ENCODE results near the gene SMIM15. TPM values are rescaled to one million over a fixed set of nuclear protein-coding genes. Genes with fewer than 3 reads are reported as not detected.

SMIM15 gene
- polyA plus RNA-seq, 1 donor from 2014 or later: 30.1 TPM

DNA sequence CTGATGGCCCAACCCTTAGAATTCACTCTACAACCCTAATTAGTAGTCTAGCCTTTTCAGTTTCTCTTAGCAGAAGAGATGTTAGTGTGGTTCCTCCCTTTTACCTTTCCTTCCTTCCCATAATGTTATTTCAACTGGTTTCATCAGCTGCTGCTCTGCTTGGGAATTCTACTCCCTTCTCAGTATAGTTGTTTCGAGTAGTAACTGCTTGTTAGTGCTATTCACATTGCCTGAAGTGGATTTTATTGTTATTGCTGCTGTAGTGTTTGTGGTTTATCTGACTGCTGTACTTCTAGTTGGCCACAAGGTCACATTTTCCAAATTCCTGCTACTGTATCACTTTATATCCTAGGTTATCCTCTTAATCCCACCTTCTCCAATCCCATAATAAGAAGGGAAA is 29.7 kb downstream of the SMIM15 start:
- H3K9ac ChIP-seq (ENCODE audit: low read length): no peak overlapping the region
- TF ChIP-seq SMC3 (conservative IDR thresholded peaks at IDR 0.05; ENCODE audit: poor library complexity) (no peak), TAF1 (IDR thresholded peaks at IDR 0.05; ENCODE audit: low read depth) (no peak), RAD21 (conservative IDR thresholded peaks at IDR 0.05) (no peak), POLR2AphosphoS5 (IDR thresholded peaks at IDR 0.05) (no peak), REST (IDR thresholded peaks at IDR 0.05; ENCODE audit: borderline replicate concordance) (no peak), MXI1 (conservative IDR thresholded peaks at IDR 0.05; ENCODE audit: poor library complexity, severe bottlenecking) (no peak), EZH2 (IDR thresholded peaks at IDR 0.05; ENCODE audit: borderline replicate concordance, insufficient read depth, low read length, poor library complexity, severe bottlenecking) (no peak)
- no peak overlapping the region for H3K4me2 ChIP-seq (ENCODE audit: low read length)
- H3K36me3 ChIP-seq (ENCODE audit: insufficient read depth, low read length): no peaks in the 10 kb centered on the region
- no peaks in the 10 kb centered on the region for H4K20me1 ChIP-seq (ENCODE audit: insufficient read depth)
- H3K27me3 ChIP-seq (ENCODE audit: insufficient read depth, low read depth, low read length): no peaks in the 10 kb centered on the region
- H3K79me2 ChIP-seq (replicated peaks; ENCODE audit: insufficient read depth, low read length): no peaks in the 10 kb centered on the region
- no peaks in the 10 kb centered on the region for H3K9me3 ChIP-seq (ENCODE audit: low read length)
- no peaks in the 10 kb centered on the region for H3K9me2 ChIP-seq (ENCODE audit: insufficient read depth, low read length)
- no peak overlapping the region for H2AFZ ChIP-seq (ENCODE audit: low read depth, low read length)
- H3F3A ChIP-seq (ENCODE audit: insufficient read depth, low read length, poor library complexity, severe bottlenecking): no peaks in the 10 kb centered on the region
- no peak overlapping the region for H3K4me3 ChIP-seq (ENCODE audit: low read length)
- H3K27ac ChIP-seq (ENCODE audit: low read length): no peak overlapping the region

DNA sequence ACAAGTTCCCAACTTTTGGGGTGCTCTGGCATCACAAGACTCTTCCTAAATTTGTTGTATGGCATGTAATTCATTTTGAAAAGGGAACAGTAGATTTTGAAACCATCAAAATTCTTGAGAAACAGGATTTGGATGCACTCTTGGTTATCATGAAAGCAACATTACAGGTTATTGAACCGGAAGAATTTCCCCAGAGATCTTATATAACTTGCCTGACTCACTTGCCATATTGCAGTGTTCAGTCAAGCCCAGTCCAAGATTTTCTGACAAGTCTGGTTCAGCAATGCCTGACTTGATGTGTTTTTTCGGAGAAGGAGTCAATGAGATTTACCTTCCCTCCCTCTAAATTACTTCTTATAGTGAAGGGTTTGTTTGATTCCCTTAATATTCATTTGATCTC is 32.0 kb downstream of the SMIM15 start:
- no peak overlapping the region for H3K27ac ChIP-seq (ENCODE audit: low read length)
- no peaks in the 10 kb centered on the region for H3K79me2 ChIP-seq (replicated peaks; ENCODE audit: insufficient read depth, low read length)
- H3K9me2 ChIP-seq (ENCODE audit: insufficient read depth, low read length): no peaks in the 10 kb centered on the region
- H3K4me3 ChIP-seq (ENCODE audit: low read length): no peak overlapping the region
- H3K4me2 ChIP-seq (ENCODE audit: low read length): no peak overlapping the region
- no peaks in the 10 kb centered on the region for H3K36me3 ChIP-seq (ENCODE audit: insufficient read depth, low read length)
- no peaks in the 10 kb centered on the region for H3F3A ChIP-seq (ENCODE audit: insufficient read depth, low read length, poor library complexity, severe bottlenecking)
- H3K9ac ChIP-seq (ENCODE audit: low read length): no peak overlapping the region
- H3K9me3 ChIP-seq (ENCODE audit: low read length): no peaks in the 10 kb centered on the region
- TF ChIP-seq TAF1 (IDR thresholded peaks at IDR 0.05; ENCODE audit: low read depth): no peak
- TF ChIP-seq REST (IDR thresholded peaks at IDR 0.05; ENCODE audit: borderline replicate concordance): no peak
- TF ChIP-seq MXI1 (conservative IDR thresholded peaks at IDR 0.05; ENCODE audit: poor library complexity, severe bottlenecking): no peak
- TF ChIP-seq EZH2 (IDR thresholded peaks at IDR 0.05; ENCODE audit: borderline replicate concordance, insufficient read depth, low read length, poor library complexity, severe bottlenecking): no peak
- no peak for TF ChIP-seq SMC3 (conservative IDR thresholded peaks at IDR 0.05; ENCODE audit: poor library complexity)
- no peak for TF ChIP-seq POLR2AphosphoS5 (IDR thresholded peaks at IDR 0.05)
- TF ChIP-seq RAD21 (conservative IDR thresholded peaks at IDR 0.05): no peak
- TF ChIP-seq EP300 (conservative IDR thresholded peaks at IDR 0.05; ENCODE audit: poor library complexity, severe bottlenecking): no peak
- no peak for TF ChIP-seq CTCF (IDR thresholded peaks at IDR 0.05; ENCODE audit: poor library complexity, severe bottlenecking)
- H3K27me3 ChIP-seq (ENCODE audit: insufficient read depth, low read depth, low read length): no peaks in the 10 kb centered on the region
- no peak overlapping the region for H2AFZ ChIP-seq (ENCODE audit: low read depth, low read length)
- H4K20me1 ChIP-seq (ENCODE audit: insufficient read depth): no peaks in the 10 kb centered on the region

All from neural cell (in vitro differentiated cells).